Measurements from ENCODE around the gene TRIM15. TPM values are rescaled to one million over a fixed set of nuclear protein-coding genes. Genes with fewer than 3 reads are reported as not detected.

The TRIM15 gene
- total and polyA plus RNA-seq, 10 of the 15 experiments (the other 5 are each of a cell fraction or from before 2014, with no cell fraction given): 0.29 TPM; not detected in 9

GRCh38 chr6:30113841-30114240 lies 49.5 kb upstream of the TRIM15 start:
- intact Hi-C loops (cut with micrococcal nuclease; ENCODE audit: unreplicated experiment): no loop called here
- BruUV-seq (replicated peaks): no TSS peak
- H3K36me3 ChIP-seq (ENCODE audit: control insufficient read depth in 2 of 2, insufficient read depth in 2 of 2, low read length in 1 of 2): no peaks in the 10 kb centered on the region
- no peaks in the 10 kb centered on the region for H3K79me2 ChIP-seq (ENCODE audit: control insufficient read depth, insufficient read depth, low read length)
- no peak overlapping the region for H2AFZ ChIP-seq (ENCODE audit: control insufficient read depth, low read depth, low read length)
- no peaks in the 10 kb centered on the region for H3K9me3 ChIP-seq (replicated peaks; ENCODE audit: control insufficient read depth, insufficient read depth, low read length)
- no peaks in the 10 kb centered on the region for H4K20me1 ChIP-seq (ENCODE audit: control insufficient read depth, insufficient read depth)
- in situ Hi-C loops (cut with MboI): no loop called here
- DNase-seq (ENCODE audit: low read depth, low spot score): no peak
- TF ChIP-seq LARP7 (IDR thresholded peaks at IDR 0.05) (no peak), CBX3 (IDR thresholded peaks at IDR 0.05; ENCODE audit: borderline replicate concordance, low read depth) (no peak), CTCF (IDR thresholded peaks at IDR 0.05 in 2 of 3, conservative IDR thresholded peaks at IDR 0.05 in 1 of 3; ENCODE audit: control insufficient read depth in 2 of 3, extremely low read depth in 1 of 3, insufficient read depth in 1 of 3, low read depth in 3 of 3, low read length in 3 of 3) (no peak), MXI1 (IDR thresholded peaks at IDR 0.05; ENCODE audit: low read depth, low read length) (no peak), HSF1 (IDR thresholded peaks at IDR 0.05; ENCODE audit: low read depth, low read length) (no peak), RELB (IDR thresholded peaks at IDR 0.05; ENCODE audit: low read depth) (no peak), FOXM1 (IDR thresholded peaks at IDR 0.05; ENCODE audit: low read depth, low read length) (no peak), KLF5 (IDR thresholded peaks at IDR 0.05; ENCODE audit: partially characterized antibody) (no peak)
- ChIA-PET CTCF (interaction anchor here (0.8 to 7.0 kb wide), 7 partner anchors 10 to 145 kb away, joined by 3 to 96 read pairs (median 23); no protein-coding TSS in a partner anchor), POLR2A (interaction anchor here (1.0 to 6.3 kb wide), 4 partner anchors 10 to 17 kb away, joined by 3 to 43 read pairs (median 11); no protein-coding TSS in a partner anchor), SMC1A (ENCODE audit: uncharacterized antibody, unreplicated experiment) (interaction anchor here (6.5 to 16.6 kb wide), 2 partner anchors 9 to 17 kb away, joined by 57 to 647 read pairs; partner anchors contain the start of gene TRIM40), RAD21 (ENCODE audit: unreplicated experiment) (interaction anchor here (1.2 to 3.7 kb wide), 4 partner anchors 11 to 16 kb away, joined by 3 to 43 read pairs (median 10); no protein-coding TSS in a partner anchor)
- H3K4me3 ChIP-seq: no peak overlapping the region
- WGBS (ENCODE audit: insufficient coverage, insufficient replicate concordance, low lambda C conversion rate, missing lambda C conversion rate): 35% methylated on average over 1 of the region's 1 CpG
- H3K9ac ChIP-seq (ENCODE audit: control insufficient read depth, insufficient read depth, low read length): no peak overlapping the region
- no peaks in the 10 kb centered on the region; a peak in 1 of 4 replicates for H3K27me3 ChIP-seq (replicated peaks in 1 of 2; ENCODE audit: control insufficient read depth in 2 of 2, insufficient read depth in 2 of 2, low read length in 1 of 2)
- ATAC-seq: peak; percentile 6; the same call in 2 of the 3 replicates
- FAIRE-seq: no peak
- peak overlapping the region; percentile 79 for H3K4me2 ChIP-seq (ENCODE audit: control insufficient read depth, insufficient read depth)
- peaks cover 22% of the 10 kb centered on the region for H3K4me1 ChIP-seq (ENCODE audit: control insufficient read depth, insufficient read depth, low read length)
- H3K27ac ChIP-seq (ENCODE audit: control insufficient read depth, insufficient read depth): 0 out of 2 replicates have a peak overlapping the region, but pooled peaks have one; percentile 11

All from GM12878 (cell line).